ENCODE results near the gene ACACB.

Gene ACACB

DNA sequence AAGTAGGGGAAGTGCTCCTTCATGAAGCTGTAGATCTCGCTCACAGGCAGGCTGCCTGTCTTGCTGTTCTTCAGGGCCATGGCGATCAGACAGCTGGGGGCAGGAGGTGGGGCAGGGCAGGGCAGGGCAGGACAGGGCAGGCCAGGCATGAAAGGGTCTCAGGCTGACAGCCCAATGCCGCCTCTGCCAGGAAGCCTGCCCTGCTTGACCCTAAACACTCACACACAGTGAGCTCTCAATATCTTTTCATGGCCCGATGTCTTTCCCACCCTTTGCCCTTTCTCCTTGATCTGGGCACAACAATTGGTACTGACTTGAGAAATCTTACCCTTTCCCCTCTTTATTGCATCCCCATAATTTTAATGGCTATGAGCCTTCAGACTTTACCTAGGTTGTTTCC is 170.3 kb downstream of the ACACB start:
- no peak for DNase-seq

GRCh38 chr12:109287181-109287580 is 170.8 kb downstream of the ACACB start:
- DNase-seq: no peak

DNA sequence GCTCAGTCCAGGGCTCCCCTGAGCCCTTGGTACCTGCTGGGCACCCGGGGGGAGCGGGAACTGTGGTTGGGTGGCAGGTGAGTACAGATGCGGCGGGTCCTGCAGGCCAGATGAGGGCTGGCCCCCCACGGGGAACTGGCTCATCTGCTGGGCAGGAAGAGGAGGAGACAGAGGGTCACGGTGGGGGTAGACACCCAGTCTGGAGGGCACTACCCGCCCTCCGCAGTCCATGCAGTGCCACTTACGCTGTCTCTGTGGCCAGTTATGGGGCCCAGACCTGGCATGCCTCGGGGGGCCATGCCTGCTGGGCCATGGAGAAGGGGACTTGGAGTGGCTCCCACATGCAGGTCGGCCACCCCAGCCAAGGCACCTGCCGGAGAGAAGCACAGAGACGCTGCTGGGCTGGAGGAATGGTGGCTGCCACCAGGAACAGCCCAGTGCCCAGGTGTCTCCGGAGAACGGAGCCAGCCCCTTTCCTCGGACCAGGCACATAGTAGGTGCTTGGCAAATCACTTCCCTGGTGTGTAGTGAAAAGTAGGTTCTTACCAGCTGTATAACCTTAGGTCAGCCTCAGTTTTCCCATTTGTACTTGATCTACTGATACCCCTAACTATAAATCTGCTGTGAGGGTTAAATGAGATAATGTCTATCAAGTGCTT is 171.6 kb downstream of the ACACB start:
- no peak for DNase-seq

- DNase-seq: no peak
These were observed 172.2 kb downstream of the ACACB start for GRCh38 chr12:109288571-109288970.

- no peak for DNase-seq
These were observed 172.6 kb downstream of the ACACB start for GRCh38 chr12:109289004-109289403.

GRCh38 chr12:109289551-109289950 is 173.2 kb downstream of the ACACB start:
- no peak for DNase-seq

GRCh38 chr12:109290061-109290460 is 173.7 kb downstream of the ACACB start:
- DNase-seq: no peak

- no peak for DNase-seq
These were observed 174.7 kb downstream of the ACACB start for GRCh38 chr12:109291117-109291516.

DNA sequence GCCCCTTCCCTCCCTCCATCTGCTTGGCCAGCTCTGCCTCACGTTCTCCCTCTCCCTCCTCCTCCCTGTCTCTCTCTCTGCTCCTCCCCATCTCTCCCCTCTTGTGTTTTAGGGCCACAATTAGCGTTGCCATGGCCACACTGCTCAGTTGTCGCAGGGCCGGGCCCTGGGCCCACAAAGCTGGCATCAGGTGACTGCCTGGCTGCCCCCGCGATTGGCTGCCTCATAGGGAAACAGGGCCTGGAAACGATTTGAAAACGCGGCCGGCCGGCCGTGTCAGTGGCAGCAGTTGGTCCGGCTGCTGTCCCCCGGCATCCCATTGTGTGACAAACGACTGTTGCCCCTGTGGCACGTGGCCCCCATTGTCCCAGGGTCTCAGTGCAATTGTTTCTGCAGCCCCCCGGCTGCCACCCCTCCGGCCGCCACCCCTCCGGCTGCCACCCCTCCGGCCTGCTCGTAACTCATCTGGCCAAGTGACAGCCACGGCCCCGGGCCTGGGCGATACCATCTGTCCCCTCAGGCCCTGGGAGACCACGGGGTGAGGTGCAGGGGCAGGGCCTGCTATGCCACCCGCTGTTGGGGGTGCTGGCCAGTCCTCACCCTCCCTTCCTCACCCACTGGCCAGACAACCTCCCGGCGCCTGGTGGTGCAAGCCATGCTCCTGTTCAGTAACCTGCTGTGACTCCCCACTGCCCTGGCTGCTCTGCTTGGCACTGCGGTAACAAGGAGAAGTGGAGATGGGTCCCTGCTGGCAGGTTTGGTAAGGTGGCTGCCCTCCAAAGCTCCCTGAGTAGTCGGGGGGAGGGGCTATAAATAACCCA is 175.3 kb downstream of the ACACB start:
- DNase-seq: no peak

- no peak for DNase-seq
These were observed 175.9 kb downstream of the ACACB start for GRCh38 chr12:109292342-109292711.

GRCh38 chr12:109293106-109293505 is 176.7 kb downstream of the ACACB start:
- no peak for DNase-seq

GRCh38 chr12:109294286-109294796 is 178.0 kb downstream of the ACACB start:
- no peak for DNase-seq

DNA sequence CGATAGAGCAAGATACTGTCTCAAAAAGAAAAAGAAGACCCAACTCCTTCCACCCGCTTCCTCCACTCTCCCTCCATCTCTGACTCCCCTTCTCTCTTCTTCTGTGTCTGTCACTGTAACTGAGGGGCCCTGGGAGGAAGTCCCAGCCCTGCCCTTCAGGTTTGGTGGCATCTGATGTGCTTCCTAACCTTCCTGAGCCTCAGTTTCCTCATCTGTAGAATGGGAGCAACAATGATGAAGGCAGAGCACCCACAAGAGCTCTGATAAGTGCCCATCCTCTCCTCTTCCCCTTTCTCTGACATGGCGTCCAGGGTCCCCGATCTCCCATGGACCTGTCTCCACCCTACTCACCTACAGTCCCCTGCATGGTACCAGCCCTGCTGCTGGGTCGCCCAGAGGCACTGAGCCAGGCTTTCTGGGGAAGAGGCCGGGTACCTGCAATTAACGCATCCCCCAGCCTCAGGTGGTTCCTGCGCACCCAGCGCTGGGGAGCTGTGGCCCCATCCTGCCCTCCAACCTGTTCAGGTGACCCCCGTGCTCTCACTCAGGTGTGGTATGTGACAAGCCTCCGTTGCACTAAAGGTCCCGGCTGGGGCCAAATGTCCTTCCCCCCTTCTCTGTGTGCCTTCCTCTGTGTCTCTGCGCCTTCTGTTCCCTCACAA is 179.5 kb downstream of the ACACB start:
- DNase-seq: no peak

DNA sequence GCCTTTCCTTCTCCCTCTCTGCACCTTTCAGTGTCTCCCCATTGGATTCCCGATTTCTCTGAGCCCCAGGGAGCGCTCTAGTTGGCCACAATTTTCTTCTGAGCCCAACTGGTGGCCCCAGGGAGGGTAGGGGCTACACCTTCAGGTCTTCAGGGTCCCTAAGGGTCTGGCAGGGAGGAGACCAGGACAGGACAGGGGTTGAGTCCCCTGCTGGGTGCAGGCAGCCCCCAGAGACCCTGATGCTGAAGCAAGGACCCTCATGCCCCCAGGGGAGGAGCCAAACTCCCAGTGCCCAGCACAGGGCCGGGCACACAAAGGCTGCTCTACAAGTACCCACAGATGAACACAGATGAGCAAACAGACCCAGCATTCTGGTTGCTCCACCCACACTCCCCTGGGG is 180.0 kb downstream of the ACACB start:
- no peak for DNase-seq

GRCh38 chr12:109299849-109300248 is 183.5 kb downstream of the ACACB start:
- no peak for DNase-seq

DNA sequence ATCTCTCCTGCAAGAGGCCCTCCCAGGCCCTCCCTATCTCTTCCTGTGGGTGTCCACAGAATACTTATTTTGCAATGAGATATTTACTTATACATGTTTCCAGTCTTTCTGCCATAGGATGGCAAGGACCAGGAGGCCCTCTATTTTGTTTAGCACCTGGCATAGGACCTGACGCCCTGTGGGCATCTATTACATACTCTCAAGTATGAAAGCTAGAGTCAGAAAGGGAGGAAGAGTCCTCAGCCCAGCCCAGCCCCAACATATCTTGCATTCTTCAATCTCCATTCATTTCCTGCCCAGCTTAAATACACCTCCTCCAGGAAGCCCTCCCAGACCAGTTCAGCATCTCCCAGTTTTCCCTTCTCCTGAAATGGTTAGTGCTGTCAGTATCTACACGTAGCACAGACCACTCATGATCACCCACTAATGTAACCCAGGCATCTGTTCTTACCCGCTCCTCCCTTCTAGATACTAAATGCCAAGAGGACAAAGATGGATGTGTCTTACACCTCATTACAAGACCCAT is 185.3 kb downstream of the ACACB start:
- DNase-seq: no peak

DNA sequence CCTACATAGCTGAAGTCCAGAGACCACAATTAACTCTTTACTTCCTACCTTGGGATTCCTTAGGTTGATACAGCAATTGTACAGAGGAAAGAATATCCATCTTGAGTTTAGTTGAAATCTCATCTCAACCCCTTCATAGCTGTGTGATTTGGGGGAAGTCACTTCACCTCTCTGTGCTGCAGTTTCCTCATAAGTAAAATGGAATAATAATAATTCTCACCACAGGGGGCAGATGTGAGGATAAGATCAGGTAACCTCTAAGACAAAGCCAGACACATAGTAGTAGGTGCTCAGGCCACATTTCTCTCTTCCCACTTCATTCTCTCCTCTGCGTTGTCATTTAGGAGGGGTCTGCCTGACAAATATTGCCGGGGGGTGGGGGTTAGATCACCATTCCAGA is 186.0 kb downstream of the ACACB start:
- DNase-seq: no peak

DNA sequence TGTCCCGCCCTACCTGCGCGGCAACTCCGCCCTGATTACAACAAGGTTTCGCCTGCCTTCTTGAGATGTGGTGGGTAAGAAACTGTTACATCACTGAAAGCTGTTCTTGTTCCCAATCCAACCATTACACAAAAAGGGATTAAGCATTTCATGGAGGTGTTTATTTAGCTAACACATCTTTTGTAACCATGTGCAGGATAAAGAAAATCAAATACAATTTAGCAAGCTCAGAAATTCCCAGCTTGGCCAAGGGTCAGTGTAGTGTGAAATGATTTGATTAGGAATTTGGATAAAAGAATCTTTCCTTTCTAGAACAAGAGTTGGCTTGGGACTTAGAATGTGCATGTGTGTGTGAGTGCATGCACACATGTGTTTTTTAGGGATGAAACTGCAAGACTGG is 186.4 kb downstream of the ACACB start:
- no peak for DNase-seq

GRCh38 chr12:109304485-109304884 is 188.1 kb downstream of the ACACB start:
- no peak for DNase-seq

- DNase-seq: no peak
These were observed 189.2 kb downstream of the ACACB start for GRCh38 chr12:109305547-109305946.

GRCh38 chr12:109307051-109307450 is 190.7 kb downstream of the ACACB start:
- no peak for DNase-seq

DNA sequence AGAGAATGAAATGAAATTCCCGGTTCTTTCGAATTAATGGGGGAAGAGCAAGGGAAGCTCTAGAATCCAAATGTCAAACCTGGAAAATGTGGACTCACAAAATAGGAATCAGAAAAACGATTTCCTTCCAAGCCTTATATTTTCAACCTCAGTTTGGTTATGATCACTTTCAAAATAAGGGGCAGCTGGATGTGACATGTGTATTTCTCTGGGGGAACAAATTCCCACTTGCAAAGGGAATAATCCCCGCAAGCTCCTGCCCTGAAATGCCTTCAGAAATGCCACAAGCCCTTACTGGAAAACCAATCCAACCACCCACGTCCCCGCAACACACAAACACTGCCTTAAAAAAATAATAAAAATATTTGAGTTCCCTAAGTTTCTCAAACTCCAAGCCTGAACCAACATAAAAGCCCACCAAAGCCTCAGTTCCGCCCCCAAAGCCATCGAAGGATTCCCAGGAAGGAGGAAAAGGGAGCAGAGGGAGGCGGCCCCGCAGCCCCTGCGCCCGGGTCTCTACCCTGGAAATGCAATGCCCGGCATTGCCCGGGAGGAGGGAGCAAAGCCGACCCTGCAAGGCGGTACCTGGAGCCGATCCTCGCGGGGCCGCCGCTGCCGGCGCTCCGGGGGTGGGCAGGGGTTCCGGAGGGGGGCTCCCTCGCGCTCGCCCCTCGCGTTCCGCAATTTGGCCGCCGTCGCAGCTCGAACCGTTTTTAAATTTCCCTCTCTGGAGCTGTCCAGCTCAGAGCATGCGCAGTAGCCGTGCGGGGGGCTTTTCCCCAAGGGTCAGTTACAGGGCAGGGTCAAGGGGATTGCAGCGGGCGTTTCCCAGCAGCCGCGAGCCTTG is 192.4 kb downstream of the ACACB start, which contains the start of gene FOXN4:
TSS of gene FOXN4 (minus strand) at position 751 of the 847 bp plus-strand sequence. CDS start 963 bp downstream, outside the sequence.
- no peak for DNase-seq

Measured in activated CD4-positive, alpha-beta T cell treated with anti-CD3 and anti-CD28 coated beads for 4 hours (primary cell).